Mononuclear cell (primary cell): ENCODE measurements around the gene SLC2A6. TPM values are rescaled to one million over a fixed set of nuclear protein-coding genes. Genes with fewer than 3 reads are reported as not detected.

Experiments
- total RNA-seq: library from RNA; depleted of rRNA; stranded (reverse); fragments of >200 nt; gene quantifications from one replicate; pipeline ENCODE4 v1.2.3, GENCODE V29; 2012

Gene SLC2A6
- total RNA-seq, 1 donor, result 23.3 TPM

Other genes with a start within 250 kb of the SLC2A6 start
- gene ABO, start 203.9 kb downstream of the SLC2A6 start, total RNA-seq, result 4.5 TPM
- 4.8 TPM for gene SURF6, start 142.9 kb downstream of the SLC2A6 start, total RNA-seq
- gene MED22, start 131.0 kb downstream of the SLC2A6 start, total RNA-seq, result 11.4 TPM
- gene RPL7A, start 130.9 kb downstream of the SLC2A6 start, total RNA-seq, result 2,463 TPM
- gene SURF1, start 122.6 kb downstream of the SLC2A6 start, total RNA-seq, result 26.4 TPM
- gene SURF2, start 122.5 kb downstream of the SLC2A6 start, total RNA-seq, result 9.0 TPM
- 82.2 TPM for gene SURF4, start 103.0 kb downstream of the SLC2A6 start, total RNA-seq
- gene STKLD1, start 102.7 kb downstream of the SLC2A6 start, total RNA-seq, result 0.10 TPM
- gene REXO4, start 61.1 kb downstream of the SLC2A6 start, total RNA-seq, result 9.0 TPM
- 0.42 TPM for gene ADAMTS13, start 56.7 kb downstream of the SLC2A6 start, total RNA-seq
- gene CACFD1, start 19.1 kb downstream of the SLC2A6 start, total RNA-seq, result 2.3 TPM
- not detected for gene MYMK, start 45.9 kb upstream of the SLC2A6 start, total RNA-seq
- 0.10 TPM for gene ADAMTSL2, start 55.6 kb upstream of the SLC2A6 start, total RNA-seq
- not detected for gene FAM163B, start 130.3 kb upstream of the SLC2A6 start, total RNA-seq
- 0.10 TPM for gene DBH, start 157.3 kb upstream of the SLC2A6 start, total RNA-seq